GM19372 (cell line): ENCODE results near the gene AAK1.
"Not testable (repeated sequence)": the region's sequence is repeated elsewhere in the genome, so short reads cannot be mapped to it uniquely, and the experiment has no call there.

Experiments used
- ATAC-seq: cut with Tn5 transposase; IDR thresholded peaks from one replicate; pipeline ENCODE4 v1.9.1; 2021; ENCODE audit warnings: mild to moderate bottlenecking, low read depth, moderate library complexity; ENCODE audit not compliant: unreplicated experiment

AAK1 gene

GRCh38 chr2:69462780-69463179 lies 180.8 kb downstream of the AAK1 start:
- no peak for ATAC-seq

GRCh38 chr2:69461404-69461803 lies 182.1 kb downstream of the AAK1 start:
- no peak for ATAC-seq

GRCh38 chr2:69459936-69460335 lies 183.6 kb downstream of the AAK1 start:
- no peak for ATAC-seq

- no peak for ATAC-seq
These were observed 186.5 kb downstream of the AAK1 start for GRCh38 chr2:69456950-69457445.

GRCh38 chr2:69456154-69456553 lies 187.4 kb downstream of the AAK1 start:
- no peak for ATAC-seq

- ATAC-seq = no peak
These were observed 188.6 kb downstream of the AAK1 start for GRCh38 chr2:69454976-69455375.

GRCh38 chr2:69453475-69454129 lies 189.9 kb downstream of the AAK1 start:
- peak; percentile 81 for ATAC-seq

- ATAC-seq = no peak
These were observed 190.9 kb downstream of the AAK1 start for GRCh38 chr2:69452687-69453086.

- ATAC-seq = no peak
These were observed 192.7 kb downstream of the AAK1 start for GRCh38 chr2:69450735-69451416.

- ATAC-seq = no peak
These were observed 193.6 kb downstream of the AAK1 start for GRCh38 chr2:69449906-69450305.

GRCh38 chr2:69443673-69444072 lies 199.9 kb downstream of the AAK1 start:
- not testable (repeated sequence) for ATAC-seq

- not testable (repeated sequence) for ATAC-seq
These were observed 204.0 kb downstream of the AAK1 start for GRCh38 chr2:69439499-69439898.

GRCh38 chr2:69438580-69438979 lies 205.0 kb downstream of the AAK1 start:
- ATAC-seq = no peak

- ATAC-seq = no peak
These were observed 205.8 kb downstream of the AAK1 start for GRCh38 chr2:69437751-69438154.

- peak; percentile 87 for ATAC-seq
These were observed 206.4 kb downstream of the AAK1 start, which contains the start of gene NFU1 for GRCh38 chr2:69436938-69437750. Gene NFU1, minus strand, starts transcription at chr2:69437435. Its CDS starts 13 bp downstream, at chr2:69437422.

GRCh38 chr2:69436596-69436937 lies 207.0 kb downstream of the AAK1 start:
- ATAC-seq = peak; percentile 1

GRCh38 chr2:69434753-69435152 lies 208.8 kb downstream of the AAK1 start:
- ATAC-seq = no peak

GRCh38 chr2:69429491-69430183 lies 213.9 kb downstream of the AAK1 start:
- no peak for ATAC-seq

- no peak for ATAC-seq
These were observed 214.6 kb downstream of the AAK1 start for GRCh38 chr2:69428981-69429380.

GRCh38 chr2:69424419-69424818 lies 219.1 kb downstream of the AAK1 start:
- ATAC-seq = no peak

- ATAC-seq = no peak
These were observed 221.3 kb downstream of the AAK1 start for GRCh38 chr2:69422198-69422597.
